Right lobe of liver (tissue), 4 donors: ENCODE measurements around the gene MARVELD3.

ENCODE experiments used
- POLR2A ChIP-seq: fragments of 450-650 bp; IDR thresholded peaks from one replicate; pipeline ENCODE4 v1.6.1; 2017; ENCODE audit warnings: antibody characterized with exemption, mild to moderate bottlenecking
- TF ChIP-seq, protein P1 (sequence below), 4 donors: fragments of 200-600 bp in 3 of 4; fragments of 450-650 bp in 1 of 4; IDR thresholded peaks; one replicate each; pipeline versions ENCODE4 v1.5.1 to v1.8.0; 2016 to 2022; ENCODE audit warnings: antibody characterized with exemption in 4 of 4, mild to moderate bottlenecking in 2 of 4
- donor health status: DM: no; HTN: no; CAD: no.
- donor health status: DM: no; HTN: no; CAD: no.
- donor health status: DM: no; HTN: yes; CAD: no.

DNA sequence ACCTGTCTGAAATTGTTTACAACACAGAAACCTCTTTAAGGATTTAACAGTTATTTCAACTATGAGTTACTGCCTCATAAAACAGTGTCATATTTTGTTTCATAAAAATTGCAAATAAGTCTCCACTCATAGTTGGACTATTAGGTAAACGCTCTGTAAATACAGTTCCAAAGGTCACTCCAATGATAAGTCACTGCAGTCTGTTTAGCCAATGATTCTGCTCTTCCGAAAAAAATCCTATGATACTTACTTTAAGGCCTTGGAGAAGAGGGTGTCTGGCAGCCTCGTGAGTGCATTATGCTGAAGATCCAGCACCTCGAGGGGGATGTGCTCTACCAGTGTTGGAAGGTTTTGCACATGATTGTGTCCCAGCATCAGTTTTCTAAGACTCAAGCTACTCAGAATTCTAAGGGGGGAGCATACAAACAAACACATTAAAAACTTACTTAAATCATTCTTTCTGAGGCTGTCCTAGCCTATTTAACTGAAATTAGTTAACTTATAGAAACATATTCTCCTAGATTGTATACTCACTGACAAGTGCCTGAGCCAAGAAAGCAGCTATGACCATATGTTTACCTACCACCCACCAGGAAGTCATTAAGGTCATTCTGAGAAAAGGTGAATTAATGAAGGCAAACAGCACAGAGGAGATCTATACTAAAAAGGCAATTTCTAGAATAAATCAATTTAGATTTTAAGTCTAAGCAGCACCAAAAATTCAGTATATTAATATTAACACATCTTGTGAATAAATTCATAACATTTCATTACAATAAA, 41.1 kb downstream of the MARVELD3 start:
- TF ChIP-seq, protein P1, sequence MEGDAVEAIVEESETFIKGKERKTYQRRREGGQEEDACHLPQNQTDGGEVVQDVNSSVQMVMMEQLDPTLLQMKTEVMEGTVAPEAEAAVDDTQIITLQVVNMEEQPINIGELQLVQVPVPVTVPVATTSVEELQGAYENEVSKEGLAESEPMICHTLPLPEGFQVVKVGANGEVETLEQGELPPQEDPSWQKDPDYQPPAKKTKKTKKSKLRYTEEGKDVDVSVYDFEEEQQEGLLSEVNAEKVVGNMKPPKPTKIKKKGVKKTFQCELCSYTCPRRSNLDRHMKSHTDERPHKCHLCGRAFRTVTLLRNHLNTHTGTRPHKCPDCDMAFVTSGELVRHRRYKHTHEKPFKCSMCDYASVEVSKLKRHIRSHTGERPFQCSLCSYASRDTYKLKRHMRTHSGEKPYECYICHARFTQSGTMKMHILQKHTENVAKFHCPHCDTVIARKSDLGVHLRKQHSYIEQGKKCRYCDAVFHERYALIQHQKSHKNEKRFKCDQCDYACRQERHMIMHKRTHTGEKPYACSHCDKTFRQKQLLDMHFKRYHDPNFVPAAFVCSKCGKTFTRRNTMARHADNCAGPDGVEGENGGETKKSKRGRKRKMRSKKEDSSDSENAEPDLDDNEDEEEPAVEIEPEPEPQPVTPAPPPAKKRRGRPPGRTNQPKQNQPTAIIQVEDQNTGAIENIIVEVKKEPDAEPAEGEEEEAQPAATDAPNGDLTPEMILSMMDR (IDR thresholded peaks at IDR 0.05): no peak
- no peak for TF ChIP-seq POLR2A
